ENCODE data around the gene TMPRSS3.

TMPRSS3 gene

GRCh38 chr21:42374457-42374856, 21.4 kb downstream of the TMPRSS3 start:
- POLR2A ChIA-PET, result no interaction called here
- CTCF ChIA-PET, result interaction anchor here (1.2 to 1.3 kb wide), 2 partner anchors 36 to 64 kb away, joined by 4 to 5 read pairs; no protein-coding TSS in a partner anchor
- DNase-seq (ENCODE audit: extremely low spot score), result no peak

GRCh38 chr21:42373908-42374455, 21.9 kb downstream of the TMPRSS3 start:
- DNase-seq (ENCODE audit: extremely low spot score), result no peak
- POLR2A ChIA-PET, result no interaction called here
- no peak for TF ChIP-seq CTCF (IDR thresholded peaks at IDR 0.05; ENCODE audit: control extremely low read depth, extremely low read depth, low read depth, missing control alignments)
- CTCF ChIA-PET, result interaction anchor here (1.2 to 1.3 kb wide), 2 partner anchors 13 to 36 kb away, joined by 3 to 4 read pairs; no protein-coding TSS in a partner anchor

More at GRCh38 chr21:42374457-42374856, 21.4 kb downstream of the TMPRSS3 start:
- TF ChIP-seq CTCF (IDR thresholded peaks at IDR 0.05; ENCODE audit: control extremely low read depth, extremely low read depth, low read depth, missing control alignments), result no peak

- DNase-seq (ENCODE audit: extremely low spot score), result no peak
- TF ChIP-seq CTCF (IDR thresholded peaks at IDR 0.05; ENCODE audit: control extremely low read depth, extremely low read depth, low read depth, missing control alignments), result no peak
- ChIA-PET POLR2A (no interaction called here), CTCF (interaction anchor here (1.2 to 1.3 kb wide), 2 partner anchors 12 to 35 kb away, joined by 3 to 4 read pairs; no protein-coding TSS in a partner anchor)
Measured at GRCh38 chr21:42373196-42373907, 22.5 kb downstream of the TMPRSS3 start.

- no peak for DNase-seq (ENCODE audit: extremely low spot score)
- POLR2A ChIA-PET, result no interaction called here
- CTCF ChIA-PET, result no interaction called here
- no peak for TF ChIP-seq CTCF (IDR thresholded peaks at IDR 0.05; ENCODE audit: control extremely low read depth, extremely low read depth, low read depth, missing control alignments)
Measured at GRCh38 chr21:42370894-42371654, 24.8 kb downstream of the TMPRSS3 start.

GRCh38 chr21:42369821-42370220, 26.0 kb downstream of the TMPRSS3 start:
- no peak for DNase-seq (ENCODE audit: extremely low spot score)

More at GRCh38 chr21:42369821-42370220, 26.0 kb downstream of the TMPRSS3 start:
- TF ChIP-seq CTCF (IDR thresholded peaks at IDR 0.05; ENCODE audit: control extremely low read depth, extremely low read depth, low read depth, missing control alignments), result no peak
- ChIA-PET POLR2A (no interaction called here), CTCF (no interaction called here)

Data from GM10248 (cell line).